ENCODE results near the gene ACOX2.

The ACOX2 gene

GRCh38 chr3:58480309-58480708 is 56.7 kb downstream of the ACOX2 start:
- Histone ChIP-seq H3K9ac (ENCODE audit: low read length) (no peak overlapping the region), H3F3A (ENCODE audit: insufficient read depth, low read length) (no peaks in the 10 kb centered on the region), H2AFZ (ENCODE audit: low read length) (no peak overlapping the region), H3K4me1 (ENCODE audit: insufficient read depth, low read length, severe bottlenecking) (peaks cover 2% of the 10 kb centered on the region), H3K9me2 (ENCODE audit: low read depth, low read length) (no peaks in the 10 kb centered on the region), H3K27me3 (ENCODE audit: insufficient read depth, low read length) (no peaks in the 10 kb centered on the region; the same call in 1 of the 2 replicates), H3K4me3 (ENCODE audit: low read depth, low read length, poor library complexity, severe bottlenecking) (no peak overlapping the region), H3K9me3 (ENCODE audit: low read length) (no peaks in the 10 kb centered on the region), H3K36me3 (ENCODE audit: insufficient read depth, low read length) (no peaks in the 10 kb centered on the region), H3K4me2 (ENCODE audit: low read length) (no peak overlapping the region), H4K20me1 (ENCODE audit: insufficient read depth, low read length) (no peaks in the 10 kb centered on the region), H3K27ac (ENCODE audit: low read depth, low read length, poor library complexity, severe bottlenecking) (no peak overlapping the region), H3K79me2 (ENCODE audit: insufficient read depth, low read length) (no peaks in the 10 kb centered on the region)
- TF ChIP-seq EZH2 (IDR thresholded peaks at IDR 0.05; ENCODE audit: borderline replicate concordance, low read length) = no peak
- TF ChIP-seq, protein P1, sequence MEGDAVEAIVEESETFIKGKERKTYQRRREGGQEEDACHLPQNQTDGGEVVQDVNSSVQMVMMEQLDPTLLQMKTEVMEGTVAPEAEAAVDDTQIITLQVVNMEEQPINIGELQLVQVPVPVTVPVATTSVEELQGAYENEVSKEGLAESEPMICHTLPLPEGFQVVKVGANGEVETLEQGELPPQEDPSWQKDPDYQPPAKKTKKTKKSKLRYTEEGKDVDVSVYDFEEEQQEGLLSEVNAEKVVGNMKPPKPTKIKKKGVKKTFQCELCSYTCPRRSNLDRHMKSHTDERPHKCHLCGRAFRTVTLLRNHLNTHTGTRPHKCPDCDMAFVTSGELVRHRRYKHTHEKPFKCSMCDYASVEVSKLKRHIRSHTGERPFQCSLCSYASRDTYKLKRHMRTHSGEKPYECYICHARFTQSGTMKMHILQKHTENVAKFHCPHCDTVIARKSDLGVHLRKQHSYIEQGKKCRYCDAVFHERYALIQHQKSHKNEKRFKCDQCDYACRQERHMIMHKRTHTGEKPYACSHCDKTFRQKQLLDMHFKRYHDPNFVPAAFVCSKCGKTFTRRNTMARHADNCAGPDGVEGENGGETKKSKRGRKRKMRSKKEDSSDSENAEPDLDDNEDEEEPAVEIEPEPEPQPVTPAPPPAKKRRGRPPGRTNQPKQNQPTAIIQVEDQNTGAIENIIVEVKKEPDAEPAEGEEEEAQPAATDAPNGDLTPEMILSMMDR (IDR thresholded peaks at IDR 0.05; ENCODE audit: low read length) = no peak

DNA sequence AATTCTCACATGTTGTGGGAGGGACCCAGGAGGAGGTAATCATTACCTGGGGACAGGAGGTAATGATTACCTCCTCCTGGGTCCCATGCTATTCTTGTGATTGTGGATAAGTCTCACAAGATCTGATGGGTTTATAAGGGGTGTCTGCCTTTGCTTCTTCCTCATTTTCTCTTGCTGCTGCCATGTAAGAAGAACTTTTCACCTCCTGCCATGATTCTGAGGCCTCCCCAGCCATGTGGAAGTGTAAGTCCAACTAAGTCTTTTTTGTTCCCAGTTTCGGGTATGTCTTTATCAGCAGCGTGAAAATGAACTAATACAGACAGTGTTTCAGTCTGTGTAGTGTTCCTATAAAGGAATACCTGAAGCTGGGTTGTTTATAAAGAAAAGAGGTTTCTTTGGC is 58.2 kb downstream of the ACOX2 start:
- no peaks in the 10 kb centered on the region; the same call in 1 of the 2 replicates for H3K27me3 ChIP-seq (ENCODE audit: insufficient read depth, low read length)
- no peaks in the 10 kb centered on the region for H3K9me2 ChIP-seq (ENCODE audit: low read depth, low read length)
- H2AFZ ChIP-seq (ENCODE audit: low read length) = no peak overlapping the region
- no peak overlapping the region for H3K4me3 ChIP-seq (ENCODE audit: low read depth, low read length, poor library complexity, severe bottlenecking)
- H3K27ac ChIP-seq (ENCODE audit: low read depth, low read length, poor library complexity, severe bottlenecking) = no peak overlapping the region
- no peaks in the 10 kb centered on the region for H3K36me3 ChIP-seq (ENCODE audit: insufficient read depth, low read length)
- H3K9me3 ChIP-seq (ENCODE audit: low read length) = no peaks in the 10 kb centered on the region
- H3K4me2 ChIP-seq (ENCODE audit: low read length) = no peak overlapping the region
- H3F3A ChIP-seq (ENCODE audit: insufficient read depth, low read length) = no peaks in the 10 kb centered on the region
- no peak for TF ChIP-seq EZH2 (IDR thresholded peaks at IDR 0.05; ENCODE audit: borderline replicate concordance, low read length)
- TF ChIP-seq, protein P1 (IDR thresholded peaks at IDR 0.05; ENCODE audit: low read length) = no peak
- H3K4me1 ChIP-seq (ENCODE audit: insufficient read depth, low read length, severe bottlenecking) = peaks cover 5% of the 10 kb centered on the region
- no peaks in the 10 kb centered on the region for H3K79me2 ChIP-seq (ENCODE audit: insufficient read depth, low read length)
- no peaks in the 10 kb centered on the region for H4K20me1 ChIP-seq (ENCODE audit: insufficient read depth, low read length)
- H3K9ac ChIP-seq (ENCODE audit: low read length) = no peak overlapping the region

- Histone ChIP-seq H3K9me3 (ENCODE audit: low read length) (no peaks in the 10 kb centered on the region), H3K27me3 (ENCODE audit: insufficient read depth, low read length) (no peaks in the 10 kb centered on the region; the same call in 1 of the 2 replicates), H3K9ac (ENCODE audit: low read length) (no peak overlapping the region), H3K4me3 (ENCODE audit: low read depth, low read length, poor library complexity, severe bottlenecking) (no peak overlapping the region), H3K36me3 (ENCODE audit: insufficient read depth, low read length) (no peaks in the 10 kb centered on the region), H2AFZ (ENCODE audit: low read length) (no peak overlapping the region), H4K20me1 (ENCODE audit: insufficient read depth, low read length) (no peaks in the 10 kb centered on the region), H3K79me2 (ENCODE audit: insufficient read depth, low read length) (no peaks in the 10 kb centered on the region), H3K9me2 (ENCODE audit: low read depth, low read length) (no peaks in the 10 kb centered on the region), H3K4me2 (ENCODE audit: low read length) (no peak overlapping the region), H3F3A (ENCODE audit: insufficient read depth, low read length) (no peaks in the 10 kb centered on the region), H3K4me1 (ENCODE audit: insufficient read depth, low read length, severe bottlenecking) (peaks cover 5% of the 10 kb centered on the region), H3K27ac (ENCODE audit: low read depth, low read length, poor library complexity, severe bottlenecking) (no peak overlapping the region)
- TF ChIP-seq, protein P1 (IDR thresholded peaks at IDR 0.05; ENCODE audit: low read length) = no peak
- no peak for TF ChIP-seq EZH2 (IDR thresholded peaks at IDR 0.05; ENCODE audit: borderline replicate concordance, low read length)
Measured at GRCh38 chr3:58474967-58475578, 61.9 kb downstream of the ACOX2 start.
